GM12878 (cell line): ENCODE data around the gene DYNLT5. TPM values are rescaled to one million over a fixed set of nuclear protein-coding genes. Genes with fewer than 3 reads are reported as not detected.
"Not testable (repeated sequence)": the region's sequence is repeated elsewhere in the genome, so short reads cannot be mapped to it uniquely, and the experiment has no call there.

Experiments
- ATAC-seq: fragments of 200-7000 bp; cut with Tn5 transposase; 3 replicates; pipeline ENCODE4 v1.9.1; 2020; ENCODE audit warnings: mild to moderate bottlenecking, moderate library complexity
- BruUV-seq: library from RNA; stranded (reverse); fragments of 400-500 nt; replicated peaks from 2 replicates; lab custom pipeline; 2021; lab: Mats Ljungman, UMichigan
- CTCF ChIA-PET: fragments of 300-600 bp; sonication (Branson Sonifier 250); formaldehyde crosslinking; extraction: SDS; loops from one replicate; lab custom pipeline; 2021; ENCODE audit warnings: inconsistent platforms; lab: Yijun Ruan, JAX
- POLR2A ChIA-PET: fragments of 350-600 bp; formaldehyde crosslinking; extraction: SDS; loops from one replicate; lab custom pipeline; 2021; ENCODE audit warnings: inconsistent platforms; lab: Charles Lee
- RAD21 ChIA-PET: fragments of 300-600 bp; sonication (Branson Sonifier 250); formaldehyde crosslinking; loops from one replicate; lab custom pipeline; 2023; ENCODE audit warnings: antibody characterized with exemption; ENCODE audit not compliant: unreplicated experiment; lab: Charles Lee
- SMC1A ChIA-PET: fragments of 300-600 bp; sonication (Branson Sonifier 250); formaldehyde crosslinking; loops from one replicate; lab custom pipeline; 2023; ENCODE audit not compliant: unreplicated experiment, uncharacterized antibody; lab: Charles Lee
- DNase-seq: peaks from one replicate; pipeline ENCODE4 v3.0.0-alpha.2; 2011; ENCODE audit warnings: low read depth, low spot score
- FAIRE-seq: peaks from 3 replicates; lab custom pipeline; 2011; peaks lifted over from hg19 to GRCh38; lab: Jason Lieb, UNC
- H2AFZ ChIP-seq: 2 replicates; pipeline ENCODE4 v1.6.0; 2011; ENCODE audit warnings: low read depth, low read length, control low read depth; ENCODE audit not compliant: control insufficient read depth
- H3K27ac ChIP-seq: 2 replicates; pipeline ENCODE4 v1.5.1; 2011; ENCODE audit warnings: control low read depth; ENCODE audit not compliant: control insufficient read depth, insufficient read depth
- H3K27me3 ChIP-seq, 2 experiments: replicated peaks in 1 of 2; 2 replicates each; pipeline versions ENCODE4 v1.6.0 to v1.6.1; 2011; ENCODE audit warnings: low read length in 1 of 2; ENCODE audit not compliant: control insufficient read depth in 2 of 2, insufficient read depth in 2 of 2
- H3K36me3 ChIP-seq, 2 experiments: 2 replicates each; pipeline ENCODE4 v1.5.1; 2011; ENCODE audit warnings: low read length in 1 of 2; ENCODE audit not compliant: control insufficient read depth in 2 of 2, insufficient read depth in 2 of 2
- H3K4me1 ChIP-seq: 2 replicates; pipeline ENCODE4 v1.6.1; 2011; ENCODE audit warnings: mild to moderate bottlenecking, low read length, moderate library complexity, mixed read lengths; ENCODE audit not compliant: control insufficient read depth, insufficient read depth
- H3K4me2 ChIP-seq: 2 replicates; pipeline ENCODE4 v1.6.0; 2011; ENCODE audit warnings: control low read depth; ENCODE audit not compliant: control insufficient read depth, insufficient read depth
- H3K4me3 ChIP-seq: fragments of 200-600 bp; sonication (generic); 2 replicates; pipeline ENCODE4 v1.5.1; 2016
- H3K79me2 ChIP-seq: 2 replicates; pipeline ENCODE4 v1.6.0; 2011; ENCODE audit warnings: low read length; ENCODE audit not compliant: control insufficient read depth, insufficient read depth
- H3K9ac ChIP-seq: 2 replicates; pipeline ENCODE4 v1.8.0; 2011; ENCODE audit warnings: low read length, control low read depth, mixed read lengths; ENCODE audit not compliant: control insufficient read depth, insufficient read depth
- H3K9me3 ChIP-seq: replicated peaks from 3 replicates; pipeline ENCODE4 v1.5.1; 2011; ENCODE audit warnings: mild to moderate bottlenecking, low read length; ENCODE audit not compliant: control insufficient read depth, insufficient read depth
- H4K20me1 ChIP-seq: 2 replicates; pipeline ENCODE4 v1.6.0; 2011; ENCODE audit not compliant: control insufficient read depth, insufficient read depth
- EED ChIP-seq: sonication (generic); IDR thresholded peaks from 2 replicates; pipeline ENCODE4 v1.6.1; 2016; ENCODE audit warnings: antibody characterized with exemption, low read depth
- EP300 ChIP-seq, 2 experiments: fragments of 150-350 bp in 1 of 2; IDR thresholded peaks; 2 replicates each; pipeline ENCODE4 v1.6.1; 2011 to 2012; ENCODE audit warnings: low read depth in 2 of 2, low read length in 2 of 2, borderline replicate concordance in 1 of 2, improper control_type of control experiment in 1 of 2, inconsistent platforms in 1 of 2; ENCODE audit not compliant: control insufficient read depth in 1 of 2
- TBL1XR1 ChIP-seq: IDR thresholded peaks from 2 replicates; pipeline ENCODE4 v1.6.1; 2012; ENCODE audit warnings: low read depth, low read length, improper control_type of control experiment
- WGBS: methylation state at CpG from one replicate; pipeline ENCODE4 v1.1.6; 2016; ENCODE audit warnings: low lambda C conversion rate; ENCODE audit not compliant: insufficient replicate concordance, insufficient coverage; ENCODE audit errors: missing lambda C conversion rate; 5-methylcytosine and 5-hydroxymethylcytosine counted together
- in situ Hi-C: fragments of 300-500 bp; cut with MboI; formaldehyde crosslinking; loops from 9 replicates; pipeline ENCODE4 v1.14.3; 2018; ENCODE audit warnings: mixed read lengths
- intact Hi-C: fragments of 100-400 bp; cut with micrococcal nuclease; formaldehyde crosslinking; loops from one replicate; pipeline ENCODE4 v1.14.2; 2022; ENCODE audit not compliant: unreplicated experiment
- polyA plus RNA-seq, 11 experiments: library from polyadenylated mRNA; depleted of rRNA in 4 of 11; unstranded in 6 of 11; stranded (reverse) in 5 of 11; fragments of >200 nt; fragmentation: Nextera tagmentation in 4 of 11; fragmentation: Illumina TruSeq in 1 of 11; extraction: Ambion mirVana in 4 of 11; extraction: Trizol in 1 of 11; gene quantifications; 1 replicate in 1 of 11; 2 replicates in 10 of 11; pipeline versions ENCODE4 v1.2.1 to v1.2.3, GENCODE V29; 2011 to 2016; ENCODE audit warnings: inconsistent platforms in 2 of 11, missing spikeins in 2 of 11, low read depth in 1 of 11
- total RNA-seq, 4 experiments: library from RNA; depleted of rRNA in 3 of 4; stranded (reverse); fragments of >200 nt in 3 of 4; fragmentation: Illumina TruSeq in 1 of 4; extraction: Trizol in 1 of 4; gene quantifications; 2 replicates each; pipeline versions ENCODE4 v1.2.1 to v1.2.3, GENCODE V29; 2013 to 2021

Gene DYNLT5
- total and polyA plus RNA-seq, 10 of the 15 experiments (the other 5 are each of a cell fraction or from before 2014, with no cell fraction given) = not detected

GRCh38 chr1:66779475-66780078 is 27.3 kb downstream of the DYNLT5 start:
- intact Hi-C loops = no loop called here
- CTCF ChIA-PET = no interaction called here
- SMC1A ChIA-PET = interaction anchor here (0.6 to 1.0 kb wide), 2 partner anchors 15 to 16 kb away, joined by 3 read pairs; no protein-coding TSS in a partner anchor

GRCh38 chr1:66785800-66786199 is 33.5 kb downstream of the DYNLT5 start:
- 20% methylated on average over 1 of the region's 2 CpGs for WGBS
- H3K27ac ChIP-seq, DNase-seq, FAIRE-seq, H3K27me3 ChIP-seq, H4K20me1 ChIP-seq, H3K4me2 ChIP-seq, POLR2A ChIA-PET, H3K79me2 ChIP-seq, ATAC-seq, H3K36me3 ChIP-seq, in situ Hi-C loops, intact Hi-C loops, BruUV-seq, H3K9me3 ChIP-seq, H2AFZ ChIP-seq, H3K4me1 ChIP-seq, RAD21 ChIA-PET, H3K4me3 ChIP-seq, SMC1A ChIA-PET, H3K9ac ChIP-seq: not testable (repeated sequence)
- CTCF ChIA-PET = interaction anchor here (1.2 kb wide), 1 partner anchor 21 kb away, joined by 5 read pairs; no protein-coding TSS in a partner anchor

More at GRCh38 chr1:66779475-66780078, 27.3 kb downstream of the DYNLT5 start:
- no peak overlapping the region for H3K4me2 ChIP-seq
- WGBS = 0% methylated on average over 2 of the region's 2 CpGs
- DNase-seq = no peak
- no peaks in the 10 kb centered on the region for H3K27me3 ChIP-seq
- H3K79me2 ChIP-seq = no peaks in the 10 kb centered on the region
- POLR2A ChIA-PET = interaction anchor here (1.5 kb wide), 1 partner anchor 9 kb away, joined by 5 read pairs; no protein-coding TSS in a partner anchor
- FAIRE-seq = no peak
- H3K4me3 ChIP-seq = no peak overlapping the region
- no peaks in the 10 kb centered on the region for H3K36me3 ChIP-seq
- H4K20me1 ChIP-seq = no peaks in the 10 kb centered on the region
- ATAC-seq = no peak
- H3K4me1 ChIP-seq = no peaks in the 10 kb centered on the region
- in situ Hi-C loops = no loop called here
- no TSS peak for BruUV-seq
- H3K27ac ChIP-seq = no peak overlapping the region
- no peak overlapping the region for H2AFZ ChIP-seq
- RAD21 ChIA-PET = no interaction called here
- H3K9me3 ChIP-seq = no peaks in the 10 kb centered on the region
- no peak overlapping the region for H3K9ac ChIP-seq
- TF ChIP-seq EP300 (IDR thresholded peaks at IDR 0.05; ENCODE audit: borderline replicate concordance in 1 of 2, control insufficient read depth in 1 of 2, low read depth in 2 of 2, low read length in 2 of 2) (no peak), EED (no peak), TBL1XR1 (no peak)
- TF ChIP-seq, all 136 proteins: peak for 0
